ENCODE data around the gene FAM13C.

GRCh38 chr10:59333701-59334100 lies 28.6 kb downstream of the FAM13C start:
- TF ChIP-seq POLR2AphosphoS5 (IDR thresholded peaks at IDR 0.05) = no peak
- TF ChIP-seq CTCF (IDR thresholded peaks at IDR 0.05 in 8 of 11, conservative IDR thresholded peaks at IDR 0.05 in 3 of 11) = no peak
- no peak for TF ChIP-seq POLR2A (IDR thresholded peaks at IDR 0.05)

All from spleen (tissue), 7 donors.